HTR-8/SVneo (cell line): ENCODE data around the gene MTG1.
A peak's percentile ranks its signal among the peaks of the same experiment; 100 is the strongest.

Experiments used
- DNase-seq: peaks from one replicate; pipeline ENCODE4 v3.0.0; 2011; ENCODE audit warnings: low spot score, mixed read lengths; ENCODE audit not compliant: insufficient read length
- FAIRE-seq: peaks from 2 replicates; lab custom pipeline; 2011; peaks lifted over from hg19 to GRCh38; lab: Jason Lieb, UNC

MTG1 gene, protein sequence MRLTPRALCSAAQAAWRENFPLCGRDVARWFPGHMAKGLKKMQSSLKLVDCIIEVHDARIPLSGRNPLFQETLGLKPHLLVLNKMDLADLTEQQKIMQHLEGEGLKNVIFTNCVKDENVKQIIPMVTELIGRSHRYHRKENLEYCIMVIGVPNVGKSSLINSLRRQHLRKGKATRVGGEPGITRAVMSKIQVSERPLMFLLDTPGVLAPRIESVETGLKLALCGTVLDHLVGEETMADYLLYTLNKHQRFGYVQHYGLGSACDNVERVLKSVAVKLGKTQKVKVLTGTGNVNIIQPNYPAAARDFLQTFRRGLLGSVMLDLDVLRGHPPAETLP

DNA sequence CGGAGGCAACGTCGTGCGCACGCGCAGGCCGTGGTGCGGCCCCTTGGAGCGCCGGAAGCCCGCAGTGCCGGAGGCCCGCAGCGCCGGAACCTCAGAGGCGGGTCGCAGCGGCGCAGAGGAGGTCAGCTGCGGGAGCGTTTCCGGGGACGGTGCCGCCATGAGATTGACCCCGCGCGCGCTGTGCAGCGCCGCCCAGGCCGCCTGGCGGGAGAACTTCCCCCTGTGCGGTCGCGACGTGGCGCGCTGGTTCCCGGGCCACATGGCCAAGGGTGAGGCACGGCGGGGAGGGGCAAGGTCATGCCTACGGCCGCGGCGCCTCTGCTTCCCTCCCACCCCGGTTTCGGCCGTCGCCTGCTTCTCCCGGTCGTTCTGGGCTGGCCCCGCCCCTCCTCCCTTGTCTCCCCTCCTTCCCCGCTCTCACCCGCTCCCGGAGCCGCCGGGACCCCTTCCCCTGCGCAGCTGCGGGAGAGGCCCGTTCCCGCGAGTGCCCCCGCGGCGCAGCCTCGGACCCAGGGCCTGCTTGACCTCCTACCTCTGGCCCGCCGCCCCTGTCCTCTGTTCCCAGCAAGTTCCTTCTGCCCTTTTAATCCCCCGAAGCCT, at the start of gene MTG1:
MTG1 (plus strand) TSS at position 94 of the 600 bp plus-strand sequence; CDS start at position 158, 64 bp downstream.
- FAIRE-seq, result no peak
- DNase-seq, result peak; percentile 89

DNA sequence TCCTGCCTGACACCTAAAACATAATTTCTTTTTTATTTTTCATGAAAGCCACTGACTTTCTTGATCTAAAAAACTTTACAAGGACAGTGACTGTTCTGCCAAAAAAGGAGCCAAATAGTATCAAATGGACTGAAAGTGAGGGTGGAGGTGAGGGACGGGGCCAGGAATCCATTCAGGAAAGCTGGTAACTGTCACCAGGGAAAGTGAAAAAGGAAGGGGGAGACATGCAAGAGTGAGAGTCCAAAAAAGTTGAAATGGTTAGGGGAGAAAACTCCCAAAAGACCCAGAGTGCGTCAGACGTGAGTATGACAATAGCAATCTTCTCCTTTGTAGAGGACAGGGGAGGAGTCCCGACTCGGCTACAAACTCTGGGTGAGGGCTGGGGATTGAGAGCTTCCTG, 49.7 kb upstream of the MTG1 start:
- DNase-seq (no peak), FAIRE-seq (no peak)

DNA sequence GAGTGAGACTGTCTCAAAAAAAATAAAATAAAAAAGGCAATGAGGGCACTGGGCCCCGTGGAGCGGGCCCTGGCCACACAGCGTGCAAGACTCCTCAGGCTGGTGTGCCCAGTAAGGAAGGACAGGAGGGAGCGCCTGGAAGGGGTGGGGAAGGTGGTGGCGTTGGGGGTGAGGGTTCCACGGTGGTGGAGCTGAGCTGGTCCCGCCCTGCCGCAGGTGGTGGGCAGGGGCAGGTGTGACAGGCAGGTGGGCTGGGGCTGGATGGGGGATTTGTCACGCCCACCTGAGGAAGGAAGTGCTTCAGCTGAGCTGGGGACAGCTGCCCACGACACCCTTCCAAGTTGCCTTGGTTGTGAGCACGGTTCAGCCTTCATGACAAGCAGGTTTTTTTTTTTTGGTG, 47.5 kb upstream of the MTG1 start:
- no peak for DNase-seq
- FAIRE-seq, result no peak

DNA sequence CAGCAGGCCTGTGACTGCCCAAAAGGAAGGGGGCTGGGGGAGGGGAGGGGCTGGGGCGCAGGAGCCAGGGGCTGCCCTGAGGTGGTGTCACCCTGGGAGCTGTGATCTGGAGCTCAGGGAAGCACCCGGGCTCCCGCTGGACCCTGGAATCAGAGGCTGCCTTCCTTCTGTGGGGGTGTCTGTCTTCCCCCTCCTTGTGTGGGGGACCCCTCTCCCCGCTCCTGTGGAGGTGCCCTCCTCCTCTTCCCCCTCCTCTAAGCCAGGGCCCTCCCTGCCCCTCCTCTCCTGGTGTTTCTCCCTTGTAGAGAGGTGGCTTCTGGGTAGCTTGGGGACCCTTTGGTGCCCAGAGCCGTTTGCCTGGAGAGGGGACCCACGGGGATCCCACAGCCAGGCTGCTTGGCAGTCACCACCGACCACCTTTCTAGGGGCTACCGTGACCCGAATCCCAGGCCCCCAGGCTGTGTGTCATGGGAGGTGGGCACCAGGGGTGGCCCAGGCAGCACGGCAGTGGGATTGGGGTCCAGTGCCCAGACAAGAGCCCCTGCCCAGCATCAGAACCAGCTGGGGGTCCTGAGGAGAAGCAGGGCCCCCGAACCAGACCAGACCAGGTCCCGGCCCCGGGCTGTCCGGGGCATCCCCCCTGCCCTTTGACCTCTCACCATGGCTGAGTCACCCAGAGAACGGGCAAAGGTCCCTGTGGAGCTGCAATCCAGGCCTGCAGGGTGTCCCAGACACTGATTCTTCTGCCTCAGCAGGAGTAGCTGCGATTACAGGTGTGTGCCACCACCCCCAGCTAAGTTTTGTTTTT, 46.0 kb upstream of the MTG1 start:
- DNase-seq (no peak), FAIRE-seq (no peak)

DNA sequence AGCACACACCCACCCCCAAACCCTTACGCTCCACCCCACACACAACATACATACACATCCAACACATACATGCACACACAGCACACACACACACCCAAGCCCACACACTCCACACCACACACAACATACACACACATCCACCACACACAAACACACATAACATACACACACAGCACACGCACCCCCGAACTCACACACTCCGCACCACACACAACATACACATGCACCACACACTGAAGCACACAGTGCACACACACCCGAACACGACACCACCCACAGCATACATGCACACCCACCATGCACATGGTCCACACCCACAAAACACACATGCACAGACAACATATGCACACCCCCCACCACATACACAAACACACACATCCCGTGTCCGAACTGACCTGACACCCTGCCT, 44.8 kb upstream of the MTG1 start:
- peak; percentile 66 for FAIRE-seq
- DNase-seq, result no peak

DNA sequence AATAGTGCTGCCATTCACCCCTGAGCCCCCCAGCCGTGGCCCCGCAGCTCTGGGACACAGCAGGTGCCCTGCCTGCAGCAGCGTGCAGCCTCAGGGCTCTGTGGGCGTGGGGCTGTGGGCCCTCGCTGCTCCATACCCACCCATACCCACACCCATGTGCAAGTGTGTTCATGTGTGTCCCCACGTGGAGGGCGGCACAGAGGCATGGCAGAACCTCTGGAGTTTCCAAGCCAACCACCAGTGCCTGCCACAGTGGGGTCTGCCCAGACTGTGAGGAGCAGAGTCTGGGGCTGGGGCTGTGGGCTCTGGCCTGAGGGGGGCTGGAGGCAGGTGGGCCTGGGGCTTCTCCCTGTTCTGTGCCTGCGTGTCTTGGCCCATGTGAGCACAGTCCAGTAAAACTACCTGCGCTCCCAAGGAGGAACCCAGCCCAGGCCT, 44.4 kb upstream of the MTG1 start:
- FAIRE-seq (no peak), DNase-seq (no peak)

DNA sequence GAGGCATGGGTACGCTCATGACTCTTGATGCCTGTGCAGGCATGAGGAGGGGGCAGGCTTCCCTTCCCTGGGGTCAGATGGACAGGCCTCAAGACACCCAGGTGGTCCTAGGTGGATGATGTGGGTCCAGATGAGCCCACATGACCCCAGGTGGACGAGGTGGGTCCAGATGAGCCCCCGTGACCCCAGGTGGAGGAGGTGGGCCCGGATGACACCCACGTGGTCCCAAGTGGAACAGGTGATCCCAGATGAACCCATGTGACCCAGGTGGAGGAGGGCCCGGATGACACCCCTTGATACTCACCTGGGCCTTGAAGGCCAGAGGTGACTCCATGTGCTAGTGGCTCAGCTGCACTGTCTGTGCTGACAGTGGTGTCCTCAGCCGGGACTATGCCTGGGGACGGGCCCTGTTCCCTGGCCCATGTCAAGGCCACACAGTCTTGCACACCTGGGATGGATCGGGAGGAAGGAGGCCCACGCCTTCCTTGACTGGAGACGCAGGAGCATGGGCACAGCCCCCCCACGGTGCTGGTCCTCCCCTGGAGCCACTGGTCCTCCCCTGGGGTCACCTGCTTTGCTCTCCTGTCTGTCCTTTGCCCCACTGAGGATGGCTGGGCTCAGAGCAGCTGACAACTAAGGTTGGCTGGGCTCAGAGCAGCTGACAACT, 43.5 kb upstream of the MTG1 start:
- FAIRE-seq, result no peak
- no peak for DNase-seq

DNA sequence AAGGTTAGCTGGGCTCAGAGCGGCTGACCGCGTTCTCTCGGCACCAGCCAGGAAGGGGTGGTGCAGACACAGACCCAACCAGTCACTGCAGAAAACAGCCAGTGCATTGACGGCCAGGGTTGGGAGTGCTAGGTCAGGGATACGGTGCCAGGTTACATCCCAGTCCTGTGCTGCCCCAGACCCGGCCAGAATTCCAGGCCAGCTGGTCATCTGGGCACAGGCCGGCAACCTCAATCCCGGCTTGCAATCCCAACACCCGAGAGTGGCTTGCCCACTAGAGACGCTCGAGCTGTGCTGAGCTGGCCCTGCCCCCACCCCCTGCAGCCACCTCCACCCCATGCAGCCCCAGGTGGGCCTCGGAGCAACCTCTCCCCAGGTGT, 43.0 kb upstream of the MTG1 start:
- DNase-seq (no peak), FAIRE-seq (no peak)

DNA sequence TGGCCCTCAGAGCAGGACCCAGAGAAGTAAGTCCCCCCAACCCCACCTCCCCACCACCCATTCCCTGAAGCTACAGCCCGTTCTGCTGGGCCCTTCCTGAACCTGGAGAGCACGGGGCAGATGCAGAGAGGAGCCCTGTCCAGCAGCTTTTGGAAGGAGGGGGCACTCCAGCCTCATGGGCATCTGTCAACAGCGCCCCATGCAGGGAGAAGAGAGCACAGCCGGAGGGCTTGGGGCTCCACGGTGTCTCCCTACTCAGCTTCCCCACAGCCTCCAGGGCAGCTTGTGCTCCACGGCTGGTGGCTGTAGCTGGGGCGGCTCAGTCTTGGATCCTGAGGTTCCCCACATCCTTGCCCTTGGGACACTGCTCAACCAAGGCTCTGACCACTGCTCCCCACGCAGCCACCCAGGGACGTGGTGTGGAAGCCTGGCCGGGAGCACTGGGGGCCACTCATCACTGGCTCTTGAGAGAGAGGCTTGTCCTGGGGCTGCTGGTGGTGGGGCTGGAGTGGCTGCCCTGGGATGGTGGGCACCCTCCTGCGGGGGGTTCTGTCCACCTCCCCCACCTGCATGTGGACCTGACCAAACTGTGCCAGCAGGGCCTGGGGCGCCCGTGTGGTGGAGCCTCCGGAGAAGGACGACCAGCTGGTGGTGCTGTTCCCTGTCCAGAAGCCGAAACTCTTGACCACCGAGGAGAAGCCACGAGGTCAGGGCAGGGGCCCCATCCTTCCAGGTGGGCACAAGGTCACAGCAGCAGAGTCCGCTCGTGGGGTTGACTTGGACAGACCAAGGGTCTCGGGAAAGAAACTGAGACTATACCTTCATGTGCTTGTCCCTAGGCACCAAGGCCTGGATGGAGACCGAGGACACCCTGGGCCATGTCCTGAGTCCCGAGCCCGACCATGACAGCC, 42.3 kb upstream of the MTG1 start:
- FAIRE-seq (no peak), DNase-seq (no peak)

DNA sequence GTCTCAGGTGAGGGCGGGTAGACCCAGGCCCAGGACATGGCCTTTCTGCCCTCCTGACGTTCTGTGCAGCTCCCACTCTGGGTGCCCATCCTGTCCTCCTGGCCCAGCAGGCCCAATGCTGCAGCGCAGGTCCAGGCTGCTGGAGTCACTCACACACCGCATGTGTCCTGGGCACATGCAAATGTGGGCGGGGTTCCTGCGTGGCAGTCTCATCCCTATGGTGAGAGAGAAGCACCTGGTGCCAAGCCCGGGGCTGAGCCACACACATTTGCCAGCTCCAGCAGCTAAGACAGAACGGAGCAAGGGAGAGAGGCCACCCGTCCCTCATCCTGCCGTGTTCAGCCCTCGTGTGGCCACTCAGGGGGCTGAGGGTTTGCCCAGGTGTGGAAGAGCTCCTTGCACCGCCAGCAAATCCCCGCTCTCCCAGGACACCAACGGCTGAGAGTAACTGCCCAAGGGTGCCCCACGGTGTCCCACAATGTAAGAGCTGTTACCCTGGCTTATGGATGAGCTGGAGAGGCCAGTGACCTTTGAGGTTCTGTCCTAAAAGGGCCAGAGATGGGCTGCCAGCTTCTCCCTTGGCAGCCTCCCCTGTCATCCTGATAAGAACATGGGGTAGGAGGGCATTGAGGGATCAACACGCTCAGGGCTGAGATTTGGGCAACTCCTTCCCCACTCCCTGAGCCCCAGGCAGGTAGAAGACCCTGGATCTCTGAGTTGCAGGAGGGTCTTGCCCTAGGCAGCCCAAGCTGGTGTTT, 40.6 kb upstream of the MTG1 start:
- FAIRE-seq (no peak), DNase-seq (no peak)

DNA sequence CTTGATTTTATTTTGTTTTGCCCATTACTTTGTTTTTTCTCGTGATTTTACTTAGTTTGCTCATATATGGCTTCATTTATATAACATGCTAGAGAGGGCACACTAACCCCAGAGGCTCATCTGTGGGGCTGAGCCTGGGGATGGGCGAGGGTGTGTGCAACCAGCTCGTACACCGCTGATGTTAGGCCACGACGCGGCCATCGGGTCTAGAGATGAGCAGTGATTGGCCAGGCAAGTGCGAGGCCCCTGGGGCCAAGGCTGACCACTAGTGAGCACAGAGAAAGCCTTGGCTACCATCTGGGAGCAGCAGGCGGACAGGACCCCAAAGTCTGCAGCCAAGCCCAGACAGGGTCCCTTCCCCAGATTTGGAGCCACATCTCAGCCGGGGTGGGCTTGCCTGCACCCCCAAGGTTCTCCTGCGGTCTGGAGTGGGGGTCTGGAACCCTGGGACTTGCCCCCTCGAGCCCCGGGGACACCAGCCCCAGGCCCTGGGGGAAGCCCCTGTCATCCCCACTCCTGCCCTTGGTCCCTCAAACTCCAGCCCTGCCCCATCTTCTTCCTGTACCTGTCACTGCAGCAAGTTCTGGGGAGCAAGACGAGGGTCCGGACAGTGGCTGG, 39.9 kb upstream of the MTG1 start:
- no peak for FAIRE-seq
- DNase-seq, result no peak

DNA sequence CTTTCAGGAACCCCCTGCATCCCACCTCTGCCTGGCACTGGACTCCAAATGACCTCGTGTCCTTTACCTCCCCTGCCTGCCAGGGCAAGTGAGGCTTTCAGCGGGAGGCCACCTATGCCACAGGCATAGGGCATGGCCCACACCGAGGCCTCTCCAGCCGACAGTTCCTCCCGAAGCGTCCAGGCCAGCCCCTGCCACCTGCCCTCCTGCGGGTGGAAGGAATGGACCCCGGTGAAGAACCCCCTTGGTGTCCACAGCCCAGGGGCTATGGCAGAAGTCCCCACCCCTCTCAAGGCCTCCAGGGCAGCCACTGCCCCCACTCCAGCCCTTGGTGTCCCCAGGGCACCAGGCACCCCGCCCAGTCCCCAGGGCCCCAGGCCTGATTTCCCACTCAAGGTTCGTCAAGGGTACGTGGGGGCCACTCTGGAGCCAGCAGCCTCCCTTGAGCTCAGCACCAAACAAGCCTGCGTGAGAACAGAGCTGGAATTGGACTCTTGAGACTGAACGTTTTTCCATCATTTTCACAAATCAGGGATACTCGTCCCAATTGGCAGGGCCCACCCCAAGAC, 39.2 kb upstream of the MTG1 start:
- no peak for FAIRE-seq

DNA sequence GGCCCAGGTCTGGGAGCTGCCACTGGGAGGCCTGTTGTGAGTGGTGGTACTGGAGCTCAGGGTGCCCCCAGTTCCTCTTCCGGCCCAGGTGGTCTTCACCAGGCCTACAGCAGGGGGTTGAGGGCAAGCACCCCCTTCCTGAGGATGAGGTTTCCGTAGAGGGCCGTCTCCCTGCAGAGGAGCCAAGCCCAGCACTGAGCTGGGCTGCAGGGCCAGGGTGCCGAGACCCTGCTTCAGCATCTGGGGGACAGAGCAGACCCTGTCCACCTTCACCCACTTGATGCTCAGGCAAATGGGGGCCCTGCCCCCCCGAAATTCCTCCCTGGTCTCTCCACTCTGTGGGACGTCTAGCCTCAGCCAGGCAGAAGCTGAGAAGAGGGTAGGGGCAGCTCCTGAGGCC, 38.7 kb upstream of the MTG1 start:
- FAIRE-seq, result no peak
- no peak for DNase-seq

More for the DNA sequence above, 39.2 kb upstream of the MTG1 start:
- no peak for DNase-seq

DNA sequence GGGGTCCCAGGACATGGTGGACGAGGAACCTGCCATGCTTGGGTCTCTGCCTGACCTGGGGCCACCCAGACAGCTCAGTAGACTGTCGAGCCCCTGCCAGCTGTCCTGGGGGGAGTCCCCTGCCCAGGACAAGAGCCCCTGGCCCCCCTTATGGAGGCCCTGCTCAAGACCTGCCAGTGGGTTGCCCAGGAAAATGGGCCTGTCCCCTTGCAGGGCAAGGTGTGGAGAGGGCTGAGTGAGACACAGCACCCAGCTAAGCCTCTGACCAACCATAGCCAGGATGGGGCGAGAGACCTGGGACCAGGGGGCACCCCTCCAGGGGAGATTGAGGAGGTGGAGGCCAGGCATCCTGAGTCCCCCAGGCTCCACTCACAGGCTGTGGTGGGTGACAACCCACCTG, 38.0 kb upstream of the MTG1 start:
- no peak for FAIRE-seq
- DNase-seq, result no peak

DNA sequence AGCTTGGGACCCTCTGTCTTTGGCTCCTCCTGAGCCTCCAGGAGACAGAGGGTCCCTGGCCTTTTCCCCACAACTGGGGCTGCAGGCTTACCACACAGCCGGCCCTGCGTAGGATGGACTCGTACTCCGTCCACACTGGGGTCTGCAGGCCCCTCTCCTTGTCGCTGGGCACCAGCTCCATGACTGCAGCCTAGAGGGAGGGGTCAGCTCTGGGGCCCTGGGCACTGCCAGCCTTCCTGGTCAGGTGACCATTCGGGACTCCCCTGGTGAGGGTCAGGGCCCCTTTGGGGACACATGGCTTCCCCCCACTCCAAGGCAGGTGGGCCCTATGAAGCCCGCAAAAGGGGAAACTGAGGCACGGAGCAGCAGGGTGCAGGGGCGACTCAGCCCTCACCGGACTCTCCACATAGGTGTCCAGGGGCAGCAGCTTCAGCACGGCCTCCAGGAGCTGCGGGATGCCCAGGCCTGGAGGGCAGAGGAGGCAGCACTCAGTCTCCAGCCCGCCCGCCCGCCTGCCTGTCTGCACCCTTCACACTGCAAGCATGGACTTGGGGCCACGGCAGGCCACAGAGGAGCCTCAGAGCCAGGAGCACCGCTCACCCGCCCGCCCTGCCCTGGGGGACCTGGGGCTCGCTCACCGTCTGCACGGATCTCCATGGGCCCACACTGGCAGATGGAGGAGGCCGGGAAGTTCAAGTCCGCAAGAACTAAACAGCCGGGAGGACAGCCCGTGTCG, 37.2 kb upstream of the MTG1 start:
- FAIRE-seq, result no peak
- no peak for DNase-seq

DNA sequence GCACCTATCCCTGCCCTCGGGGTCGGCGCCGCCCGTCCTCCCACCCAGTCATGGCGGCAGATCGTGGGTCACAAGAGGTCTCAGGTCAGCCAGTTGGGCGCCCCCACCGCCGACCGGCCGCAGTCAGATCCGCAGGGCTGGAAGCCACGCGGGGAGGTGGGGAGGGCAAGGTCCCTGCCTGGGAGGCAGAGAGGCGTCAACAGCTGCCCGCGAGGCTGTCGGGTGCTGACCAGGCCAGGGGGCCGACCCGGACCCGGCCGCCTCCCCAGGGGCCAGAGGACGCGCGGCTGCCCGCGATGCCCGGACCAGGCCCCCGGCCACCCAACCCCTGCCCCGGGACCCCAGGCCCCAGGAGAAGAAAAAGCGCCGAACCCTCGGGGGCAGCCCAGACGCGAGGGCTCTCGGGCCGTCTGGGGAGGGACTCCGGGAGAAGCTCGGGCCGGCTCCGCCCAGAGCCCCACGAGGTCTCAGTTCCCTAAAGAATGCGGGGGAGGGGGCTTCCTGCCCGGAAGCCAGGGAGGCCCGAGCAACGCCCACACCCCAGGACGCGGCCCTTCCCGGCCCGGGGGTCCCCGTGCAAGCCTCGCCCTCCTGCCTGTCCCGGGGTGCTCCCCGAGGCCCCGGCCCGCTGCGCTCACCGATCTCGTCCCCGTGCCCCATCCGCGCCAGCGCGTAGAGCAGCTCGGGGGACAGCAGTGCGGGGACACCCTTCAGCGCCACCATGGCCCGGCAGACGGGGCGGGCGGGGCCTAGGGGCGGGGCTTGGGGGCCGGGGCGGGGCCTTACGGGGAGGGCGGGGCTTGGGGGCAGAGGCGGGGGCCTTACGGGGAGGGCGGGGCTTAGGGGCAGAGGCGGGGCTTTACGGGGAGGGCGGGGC, 36.4 kb upstream of the MTG1 start, which contains the start of gene FUOM:
FUOM (minus strand) TSS at position 735 of the 877 bp plus-strand sequence; CDS start at position 723, 12 bp downstream.
- no peak for DNase-seq
- FAIRE-seq, result no peak
